ENCODE measurements around the gene EFNB2.

Gene EFNB2

DNA sequence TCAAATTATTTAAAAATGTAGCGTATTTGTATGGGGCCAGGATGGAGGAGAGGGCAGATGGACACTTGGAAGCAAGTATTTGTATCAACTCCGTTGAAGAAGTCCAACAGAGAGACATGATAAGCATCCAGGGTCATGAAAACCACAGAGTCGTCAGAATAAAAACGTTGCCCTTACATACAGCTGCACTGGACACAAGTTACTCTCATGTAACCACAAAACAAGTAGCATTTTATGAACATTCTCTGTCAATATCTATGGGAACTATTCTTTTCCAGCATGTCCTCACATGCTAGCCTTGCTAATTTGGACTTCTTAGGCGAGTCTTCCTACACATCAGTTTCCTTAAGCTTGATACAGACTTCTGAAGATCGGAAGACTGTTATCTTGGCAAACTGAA, 35.0 kb downstream of the EFNB2 start:
- no peak for DNase-seq (ENCODE audit: low read depth)

DNA sequence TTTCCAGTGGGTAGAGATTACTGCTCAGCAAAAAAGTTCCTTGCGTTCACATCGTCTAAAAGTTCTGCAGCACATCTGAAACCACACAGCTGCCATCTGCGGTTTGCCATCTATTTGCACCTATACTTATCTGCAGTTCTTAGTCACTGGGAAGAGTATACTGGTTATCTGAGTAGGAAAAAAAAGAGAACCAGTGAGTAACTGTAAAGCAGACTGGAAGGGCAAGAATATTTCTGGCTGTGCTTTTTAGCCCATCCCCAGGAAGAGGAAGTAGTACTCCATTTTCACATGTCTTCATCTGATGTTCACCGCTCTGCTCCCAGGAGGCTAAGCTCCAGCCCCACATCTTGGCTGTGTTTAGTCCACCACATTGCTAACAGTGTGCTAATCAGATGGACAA, 35.6 kb downstream of the EFNB2 start:
- peak; percentile 34 for DNase-seq (ENCODE audit: low read depth)

DNA sequence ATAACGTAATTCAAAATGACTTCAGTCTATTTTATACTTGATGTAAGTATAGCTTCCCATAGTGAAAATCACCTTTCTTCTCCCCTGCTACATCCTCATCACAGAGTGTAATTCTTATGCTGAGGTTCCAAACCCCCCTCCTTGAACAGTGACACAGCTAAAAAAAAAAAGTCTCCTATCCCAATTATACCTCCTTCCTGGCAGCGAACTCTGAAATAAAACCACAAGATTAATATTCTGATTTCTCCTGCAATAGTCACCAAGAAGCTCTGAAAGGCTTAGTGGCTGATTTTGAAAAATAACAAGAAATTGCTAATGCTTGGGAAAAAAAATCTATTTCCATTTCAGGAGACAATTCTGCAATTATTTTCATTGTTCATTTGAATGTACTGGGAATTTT, 36.3 kb downstream of the EFNB2 start:
- no peak for DNase-seq (ENCODE audit: low read depth)

DNA sequence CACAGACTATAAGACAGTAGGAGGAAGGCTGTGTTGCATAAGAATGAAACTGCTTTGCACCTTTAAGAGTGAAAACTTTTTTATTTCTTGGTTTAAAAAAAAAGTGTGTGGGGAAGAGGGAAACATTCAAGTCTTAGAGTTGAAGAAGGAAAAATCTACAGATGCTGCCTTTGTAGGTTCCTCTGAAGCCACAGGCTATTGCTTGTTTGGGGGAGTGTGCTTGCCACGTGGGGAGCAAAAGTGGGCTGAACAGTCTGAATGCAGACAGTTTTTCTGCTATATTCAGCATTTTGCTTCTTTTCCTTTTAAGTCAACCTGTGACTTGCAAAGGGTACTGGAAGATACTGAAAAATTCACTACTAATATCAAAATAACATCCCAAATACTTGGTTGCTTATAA, 36.9 kb downstream of the EFNB2 start:
- DNase-seq (ENCODE audit: low read depth): no peak

DNA sequence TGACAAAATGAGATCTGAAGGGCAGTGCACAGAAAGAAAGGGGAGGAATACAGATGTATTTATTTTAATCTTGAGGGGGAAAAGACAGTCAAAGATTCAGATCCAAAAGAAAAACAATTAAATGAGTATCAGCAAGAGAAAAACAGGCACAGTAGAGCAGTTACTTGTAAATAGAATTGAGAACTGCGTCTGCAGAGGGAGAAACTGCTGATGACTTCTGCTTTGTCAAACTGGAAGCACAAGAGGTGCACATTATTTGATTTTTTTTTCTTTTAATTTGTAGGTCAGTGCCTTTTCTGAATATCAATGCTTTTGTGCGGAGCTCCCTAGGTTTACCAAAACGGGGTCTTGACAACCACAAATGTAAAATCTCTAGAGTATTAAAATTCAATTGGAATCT, 37.3 kb downstream of the EFNB2 start:
- no peak for DNase-seq (ENCODE audit: low read depth)

DNA sequence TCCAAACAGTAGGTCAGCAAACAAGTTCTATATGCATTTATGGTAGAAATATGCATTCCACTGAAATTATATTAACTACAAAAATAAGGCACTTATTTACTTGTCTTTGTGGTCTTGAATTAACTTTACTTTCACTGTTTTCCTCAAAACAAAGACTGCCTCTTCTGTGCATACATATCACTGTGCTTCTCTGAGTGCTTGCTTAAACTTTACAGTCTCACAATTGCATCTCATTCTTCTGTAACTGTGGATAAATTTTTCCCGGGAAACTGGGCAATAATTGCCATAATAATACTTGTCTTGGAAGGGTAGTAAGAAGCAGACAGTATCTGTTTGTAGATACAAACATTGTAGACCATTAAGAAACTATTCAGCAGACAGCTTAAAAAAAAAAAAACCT, 38.4 kb downstream of the EFNB2 start:
- no peak for DNase-seq (ENCODE audit: low read depth)

DNA sequence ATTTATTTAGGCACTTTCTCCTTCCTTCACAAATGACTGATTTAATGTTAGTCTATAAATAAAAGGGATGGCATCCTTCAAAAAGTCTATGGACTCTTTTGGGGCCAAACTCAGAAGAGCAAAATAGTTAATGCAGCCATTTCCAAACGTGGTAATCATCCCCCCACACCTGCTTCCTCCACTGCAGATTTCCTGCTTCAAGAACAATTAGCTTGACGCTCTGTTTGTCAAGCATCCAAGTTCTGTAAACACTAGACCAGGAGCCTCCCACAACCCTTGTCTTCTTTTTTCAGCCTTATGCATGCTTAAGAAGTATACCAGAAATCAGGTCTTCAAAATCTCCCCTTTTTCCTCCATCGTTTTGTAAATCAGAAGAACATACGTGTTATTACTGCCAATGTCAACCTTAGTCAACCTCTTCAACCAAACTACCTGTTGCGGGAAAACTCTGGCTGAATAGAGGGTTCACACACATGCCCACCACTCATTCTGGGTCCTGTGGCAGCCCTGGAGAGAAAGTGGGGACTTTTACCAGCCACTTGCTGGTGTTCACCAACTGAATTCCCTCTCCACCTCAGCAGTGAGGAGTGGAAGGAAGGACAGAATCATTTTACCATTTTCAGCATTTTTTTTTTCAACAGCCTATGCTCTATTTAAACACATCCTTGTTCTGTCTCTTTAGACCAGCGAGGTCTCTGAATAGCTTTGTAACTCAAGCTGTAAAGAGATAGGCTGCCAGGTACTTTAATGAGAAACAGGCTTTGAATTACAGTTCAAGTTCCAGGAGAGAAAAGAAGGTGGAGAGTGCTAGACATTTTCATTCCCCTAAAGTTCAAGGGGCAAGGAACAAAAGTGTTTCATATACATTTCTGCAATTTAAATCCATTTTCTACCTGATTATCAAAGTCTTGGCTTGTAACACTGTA, 39.1 kb downstream of the EFNB2 start:
- DNase-seq (ENCODE audit: low read depth): no peak

DNA sequence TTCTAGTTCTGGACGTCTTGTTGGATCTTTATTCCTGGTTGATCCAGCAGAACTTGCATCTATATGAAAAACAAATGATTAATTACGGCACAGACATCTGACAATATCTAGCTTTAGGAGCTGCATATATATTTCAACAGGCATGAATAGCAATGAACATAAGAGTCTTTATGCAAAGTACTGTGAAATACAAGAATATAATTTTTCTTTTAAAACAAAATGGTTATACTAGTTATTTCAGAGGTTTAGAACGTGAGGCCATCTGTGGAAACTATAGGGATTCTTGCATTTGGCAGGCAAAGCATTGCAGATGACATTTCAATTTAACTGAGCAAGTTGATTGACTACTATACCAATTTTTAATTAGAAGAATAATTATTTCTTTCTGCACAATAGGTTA, 40.5 kb downstream of the EFNB2 start:
- no peak for DNase-seq (ENCODE audit: low read depth)

DNA sequence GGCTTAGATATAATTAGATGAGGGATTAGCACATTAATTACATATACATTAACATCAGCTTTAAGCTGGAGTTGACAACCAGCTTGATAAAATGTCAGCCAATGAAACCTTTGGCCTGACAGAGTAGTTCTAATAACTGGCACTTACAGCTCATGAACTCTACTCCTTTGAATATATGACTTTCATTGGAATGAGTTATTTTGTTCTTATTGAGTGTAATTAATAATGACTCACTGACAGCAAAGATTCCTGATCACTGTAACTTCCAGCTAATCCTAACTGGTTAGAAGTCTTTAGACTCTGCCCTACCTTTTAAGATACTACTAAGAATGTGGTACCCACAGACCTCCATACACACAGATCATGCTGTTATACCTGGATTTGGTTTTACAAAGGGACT, 41.0 kb downstream of the EFNB2 start:
- no peak for DNase-seq (ENCODE audit: low read depth)

DNA sequence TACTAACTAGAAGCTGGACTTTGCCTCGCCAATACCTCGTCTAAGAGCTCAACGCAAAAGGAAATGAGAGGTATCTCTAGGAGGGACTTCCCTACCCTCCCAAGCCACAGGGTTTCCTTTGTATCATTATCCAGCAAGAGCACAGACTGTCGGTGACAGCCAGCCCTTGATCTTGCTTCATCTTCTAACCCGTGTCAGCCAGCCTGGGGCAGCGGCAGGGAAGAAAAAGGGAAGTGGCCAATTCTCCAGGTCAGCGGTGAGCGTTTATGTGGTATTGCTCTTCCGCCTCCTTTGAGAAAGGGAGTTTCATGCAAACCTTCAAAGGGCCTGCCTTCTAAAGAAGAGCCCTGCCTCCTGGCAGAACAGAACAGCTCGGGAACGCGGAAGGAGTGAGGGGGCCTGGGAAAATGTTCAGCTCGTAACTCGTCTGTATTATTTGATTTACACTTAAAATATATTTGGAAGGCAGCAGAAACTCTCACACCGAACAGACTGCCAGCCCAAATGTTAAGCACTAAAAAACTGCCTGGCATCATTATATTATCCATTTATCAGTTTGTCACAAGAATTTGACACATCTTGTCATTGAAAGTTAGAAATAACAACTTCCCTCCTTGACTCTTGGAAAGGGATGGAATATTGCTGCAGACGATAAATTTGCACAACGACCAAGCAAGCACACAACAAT, 41.8 kb downstream of the EFNB2 start:
- no peak for DNase-seq (ENCODE audit: low read depth)

DNA sequence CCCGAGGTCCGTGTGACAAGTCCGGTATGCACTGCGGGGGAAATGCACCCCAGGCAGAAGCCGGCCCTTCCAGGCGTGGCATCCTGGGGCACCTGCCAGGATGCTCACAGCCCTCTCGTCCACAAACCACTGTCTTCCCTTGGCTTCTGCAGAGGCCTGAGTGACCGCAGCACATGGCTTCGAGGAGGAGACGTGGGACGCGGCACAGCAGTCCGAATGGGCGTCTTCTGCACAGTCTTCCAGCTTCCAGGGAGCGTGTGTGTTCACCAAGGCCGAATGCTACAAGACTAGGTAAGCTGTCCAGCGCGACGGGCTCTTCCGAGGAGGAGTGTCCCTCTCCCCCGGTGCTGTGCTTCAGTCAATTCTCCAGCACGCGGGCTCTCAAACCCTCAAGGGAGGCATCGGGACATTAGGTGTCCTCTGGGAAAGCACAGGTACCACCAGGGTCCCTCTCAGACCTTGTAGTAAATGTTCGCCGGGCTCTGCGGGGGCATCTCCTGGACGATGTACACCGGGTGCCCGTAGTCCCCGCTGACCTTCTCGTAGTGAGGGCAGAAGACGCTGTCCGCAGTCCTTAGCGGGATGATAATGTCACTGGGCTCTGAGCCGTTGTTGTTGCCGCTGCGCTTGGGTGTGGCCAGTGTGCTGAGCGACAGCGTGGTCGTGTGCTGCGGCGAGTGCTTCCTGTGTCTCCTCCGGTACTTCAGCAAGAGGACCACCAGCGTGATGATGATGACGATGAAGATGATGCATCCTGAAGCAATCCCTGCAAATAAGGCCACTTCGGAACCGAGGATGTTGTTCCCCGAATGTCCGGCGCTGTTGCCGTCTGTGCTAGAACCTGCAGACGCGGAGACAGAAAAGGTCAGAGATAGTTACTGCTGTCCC, 42.6 kb downstream of the EFNB2 start:
- no peak for DNase-seq (ENCODE audit: low read depth)

DNA sequence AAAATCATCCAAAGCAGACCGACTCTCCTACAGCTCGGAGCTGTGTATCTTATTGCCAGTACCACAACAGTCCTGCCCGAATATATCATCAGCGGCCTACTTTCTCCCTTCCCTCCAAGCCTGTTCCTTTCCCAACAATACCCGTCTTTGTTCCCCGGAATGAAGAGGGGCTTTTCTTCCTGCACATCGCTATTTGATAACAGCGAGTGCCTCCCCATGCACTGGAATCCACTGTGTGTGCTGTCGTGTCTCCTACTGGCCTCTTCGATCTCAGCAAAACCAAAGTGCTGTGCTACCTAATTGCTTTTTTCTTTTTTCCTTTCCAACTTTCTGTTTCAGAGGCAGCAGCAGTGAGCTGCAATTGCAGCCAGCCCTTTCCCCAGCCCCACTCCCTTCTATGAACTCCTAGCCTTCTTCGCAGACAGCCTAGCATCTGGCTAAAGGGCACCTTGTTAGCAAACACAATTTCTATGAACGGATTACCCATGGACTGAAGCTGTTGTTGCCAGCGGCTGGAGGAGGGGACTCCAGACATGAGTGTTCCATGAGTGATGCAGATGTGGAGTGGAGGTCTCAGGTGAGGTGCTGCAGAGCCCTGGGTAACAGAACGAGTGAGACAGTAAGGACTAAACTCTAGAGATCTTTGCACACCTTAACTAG, 43.4 kb downstream of the EFNB2 start:
- DNase-seq (ENCODE audit: low read depth): no peak

DNA sequence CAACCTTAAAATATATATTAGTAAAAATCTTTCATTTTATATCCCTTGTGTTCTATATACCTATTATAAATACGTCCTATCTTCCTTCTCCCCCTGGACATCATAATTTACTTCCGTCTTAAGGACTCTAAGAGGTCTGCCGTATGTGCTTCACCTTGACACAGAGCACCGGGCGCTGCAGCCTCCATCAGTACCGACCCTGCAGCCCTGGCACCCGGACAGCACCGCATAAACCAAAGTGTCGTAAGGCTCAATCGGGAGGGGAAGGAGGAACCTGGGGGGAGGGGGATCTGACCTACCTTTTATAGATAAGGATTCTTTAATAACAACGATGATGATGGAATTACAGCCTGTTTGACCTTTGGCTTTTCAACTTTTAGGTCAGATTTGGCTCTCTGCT, 44.0 kb downstream of the EFNB2 start:
- DNase-seq (ENCODE audit: low read depth): no peak

DNA sequence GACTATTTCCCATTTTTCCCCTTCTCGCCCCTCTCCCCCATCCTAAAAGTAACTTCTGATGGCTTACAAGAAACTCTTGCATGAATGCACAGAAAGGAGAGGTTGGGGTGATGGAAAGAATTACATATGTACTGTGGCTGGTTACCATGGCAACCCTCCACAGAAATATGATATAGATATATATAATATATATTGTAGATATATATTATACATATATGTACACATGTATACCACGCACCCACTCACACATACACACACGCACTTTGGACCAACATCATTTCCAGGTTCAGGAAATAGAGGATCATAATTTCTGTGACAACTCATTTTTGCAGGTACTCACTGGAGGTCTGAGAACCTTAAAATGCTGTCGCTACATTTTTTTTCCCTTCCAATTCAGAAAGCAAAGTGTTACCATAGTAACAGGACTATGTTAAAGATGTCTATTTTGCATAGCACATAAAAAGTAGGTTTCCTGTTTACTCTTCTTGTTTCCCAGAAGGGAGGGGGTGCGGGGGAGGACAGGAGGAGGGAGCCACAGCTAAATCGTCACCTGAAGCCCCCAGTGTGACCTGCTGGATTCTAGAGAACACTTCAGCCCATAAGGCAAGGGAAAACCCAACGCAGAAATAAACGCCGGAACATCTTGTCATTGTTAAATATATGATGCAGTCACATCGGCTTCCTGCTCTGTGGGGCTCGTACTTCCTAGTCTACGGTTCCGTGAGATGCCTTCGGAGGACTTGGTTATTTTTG, 44.7 kb downstream of the EFNB2 start:
- no peak for DNase-seq (ENCODE audit: low read depth)

DNA sequence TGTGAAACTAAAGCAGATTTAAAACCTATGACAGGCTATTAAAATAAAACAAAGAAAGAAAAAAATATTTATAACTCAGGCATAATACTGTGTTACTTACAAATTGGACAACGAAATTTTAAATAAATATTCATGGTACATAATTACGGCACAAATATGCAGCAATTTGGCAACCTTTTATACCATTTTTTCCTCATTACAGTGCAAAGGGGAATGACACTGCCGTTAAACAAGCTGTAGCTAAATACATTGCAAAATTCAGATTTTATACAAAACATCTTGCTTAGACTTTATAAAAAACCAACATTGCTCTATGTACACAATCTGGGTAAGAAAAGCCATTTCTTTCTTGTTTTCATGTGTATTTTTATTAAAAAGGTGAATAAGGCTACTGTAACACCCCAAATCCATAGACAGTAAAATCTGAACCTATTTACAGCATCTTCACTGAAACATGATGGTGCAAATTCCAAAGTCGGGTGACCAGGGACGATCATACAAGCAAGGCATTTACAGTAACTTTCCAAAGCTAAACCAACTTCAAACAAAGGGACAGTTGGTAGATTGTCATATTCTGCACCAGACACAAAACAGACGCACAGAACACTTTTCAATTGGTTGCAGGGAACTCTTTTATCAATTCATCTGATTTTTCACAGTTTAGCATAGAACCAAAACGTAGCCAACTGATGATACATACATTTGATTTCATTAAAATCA, 45.5 kb downstream of the EFNB2 start:
- DNase-seq (ENCODE audit: low read depth): no peak

DNA sequence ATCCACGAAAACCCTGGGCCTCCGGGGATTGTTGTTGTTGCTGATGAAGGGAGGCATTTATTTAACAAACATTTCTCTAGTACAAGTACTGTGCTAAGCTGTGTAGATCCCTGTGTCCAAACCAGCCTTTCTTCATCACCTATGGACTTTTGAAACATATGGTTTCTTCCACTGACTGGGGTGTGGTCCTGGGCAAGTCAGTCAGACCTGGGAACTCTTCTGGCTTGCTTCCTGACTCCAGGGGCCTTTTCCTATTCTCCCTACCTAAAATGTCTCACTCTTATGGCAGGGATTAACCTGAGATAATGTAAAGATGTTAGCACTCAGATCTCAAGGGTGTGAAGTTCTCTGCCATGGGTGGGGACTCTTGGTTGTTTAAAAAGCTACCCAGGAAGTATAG, 46.8 kb downstream of the EFNB2 start:
- DNase-seq (ENCODE audit: low read depth): no peak

DNA sequence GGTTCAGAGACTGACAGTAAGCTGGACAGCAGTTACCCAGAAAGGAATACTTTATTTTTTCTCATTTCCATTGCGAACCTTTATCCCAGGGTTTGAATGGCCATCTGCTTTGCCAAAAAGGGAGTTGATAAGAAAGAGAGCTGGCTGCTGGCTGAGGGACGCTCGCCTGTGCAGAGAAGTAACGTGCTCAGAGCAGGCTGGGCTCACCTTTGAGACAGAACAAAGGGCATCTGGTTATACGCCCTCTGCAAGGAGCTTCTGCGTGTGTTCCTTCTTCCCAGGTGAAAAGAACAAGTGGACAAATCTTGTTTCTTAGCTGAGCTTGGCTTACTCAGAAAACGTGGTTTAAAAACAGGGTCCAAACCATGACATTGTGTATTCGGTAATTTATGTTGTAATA, 47.4 kb downstream of the EFNB2 start:
- DNase-seq (ENCODE audit: low read depth): no peak

DNA sequence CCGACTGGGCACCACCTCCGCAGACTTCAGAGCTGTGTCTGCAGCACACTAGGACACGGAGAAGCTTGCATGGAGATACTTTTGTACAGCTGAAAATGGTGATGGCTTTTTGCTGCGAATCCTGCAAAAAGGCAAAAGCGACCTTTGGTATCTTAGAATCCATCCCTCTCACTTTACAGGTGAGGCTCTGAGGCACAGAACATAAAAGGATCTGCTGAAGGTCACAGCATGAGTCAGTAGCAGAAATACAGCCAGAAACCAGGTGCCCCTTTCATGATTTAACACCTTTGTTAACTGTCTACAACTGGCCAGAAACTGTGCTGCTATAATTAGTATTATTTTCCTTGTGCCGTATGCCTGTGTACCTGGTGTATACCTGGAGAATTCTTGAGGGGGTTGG, 48.3 kb downstream of the EFNB2 start:
- DNase-seq (ENCODE audit: low read depth): no peak

DNA sequence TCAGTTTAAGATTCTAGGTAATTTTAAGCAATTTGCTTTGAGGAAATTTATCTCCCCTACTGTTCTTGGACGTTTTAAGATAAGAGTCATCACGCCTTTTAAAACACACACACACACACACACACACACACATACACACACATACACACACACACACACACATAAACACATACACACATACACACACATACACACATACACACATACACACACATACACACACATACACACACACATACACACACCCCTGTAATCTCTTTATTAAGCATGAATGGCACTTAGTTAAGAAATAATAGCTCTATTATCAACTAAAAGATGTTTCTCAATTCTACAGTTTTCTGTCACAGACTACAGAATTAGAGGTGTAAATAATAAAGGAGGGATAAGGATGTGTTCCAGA, 49.2 kb downstream of the EFNB2 start:
- DNase-seq (ENCODE audit: low read depth): no peak

DNA sequence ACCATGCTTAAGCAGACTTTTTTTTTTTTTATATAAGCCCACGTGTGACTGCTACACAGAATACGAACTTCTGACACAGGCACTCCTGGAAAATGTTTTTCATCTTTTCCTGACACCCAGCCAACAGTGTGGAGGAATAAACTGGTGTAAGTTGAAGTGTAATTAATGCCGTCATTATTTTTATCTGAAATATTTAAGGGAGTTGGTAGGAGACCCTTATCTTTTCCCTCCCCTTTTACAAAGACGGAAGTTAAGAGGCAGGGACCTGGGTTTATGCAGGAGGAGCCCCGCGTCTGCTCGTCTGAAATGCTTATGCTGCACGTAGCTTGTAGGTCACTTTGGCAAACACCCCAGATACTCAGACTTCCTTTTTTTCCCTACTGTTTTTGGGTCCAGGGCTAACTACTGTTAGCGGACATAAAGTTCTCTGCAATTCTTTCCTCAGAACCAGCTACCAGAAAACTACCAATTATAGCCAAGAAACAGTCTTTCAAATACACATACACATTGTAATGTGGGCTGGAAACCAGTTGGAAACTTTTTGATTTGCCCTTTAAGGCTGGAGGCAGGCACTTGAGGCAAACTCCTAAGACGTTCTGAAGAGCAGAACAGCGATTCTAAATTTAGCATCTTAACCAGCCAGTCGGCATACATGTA, 50.8 kb downstream of the EFNB2 start:
- DNase-seq (ENCODE audit: low read depth): no peak
